ENCODE data around the gene DLG1. TPM values are rescaled to one million over a fixed set of nuclear protein-coding genes. Genes with fewer than 3 reads are reported as not detected.
"Not testable (repeated sequence)": the region's sequence is repeated elsewhere in the genome, so short reads cannot be mapped to it uniquely, and the experiment has no call there.

DLG1 gene
- polyA plus RNA-seq, 4 donors: 73.5 to 98.8 (median 94.4) TPM

- DNase-seq (ENCODE audit: low read depth in 4 of 4, low spot score in 3 of 4): no peak
These were observed 80.2 kb downstream of the DLG1 start for GRCh38 chr3:197218210-197218609.

- DNase-seq (ENCODE audit: low read depth in 4 of 4, low spot score in 3 of 4): no peak
These were observed 81.5 kb downstream of the DLG1 start for GRCh38 chr3:197216914-197217313.

GRCh38 chr3:197216169-197216860 lies 82.1 kb downstream of the DLG1 start:
- DNase-seq (ENCODE audit: low read depth in 4 of 4, low spot score in 3 of 4): no peak

- no peak for DNase-seq (ENCODE audit: low read depth in 4 of 4, low spot score in 3 of 4)
These were observed 86.1 kb downstream of the DLG1 start for GRCh38 chr3:197212290-197212689.

- not testable (repeated sequence) for DNase-seq (ENCODE audit: low read depth in 4 of 4, low spot score in 3 of 4)
These were observed 86.7 kb downstream of the DLG1 start for GRCh38 chr3:197211698-197212097.

GRCh38 chr3:197209366-197210260 lies 88.8 kb downstream of the DLG1 start:
- no peak for DNase-seq (ENCODE audit: low read depth in 4 of 4, low spot score in 3 of 4)

GRCh38 chr3:197206913-197207312 lies 91.5 kb downstream of the DLG1 start:
- DNase-seq (ENCODE audit: low read depth in 4 of 4, low spot score in 3 of 4): no peak

- no peak for DNase-seq (ENCODE audit: low read depth in 4 of 4, low spot score in 3 of 4)
These were observed 92.7 kb downstream of the DLG1 start for GRCh38 chr3:197205675-197206074.

- DNase-seq (ENCODE audit: low read depth in 4 of 4, low spot score in 3 of 4): no peak
These were observed 93.1 kb downstream of the DLG1 start for GRCh38 chr3:197205265-197205664.

GRCh38 chr3:197204736-197205135 lies 93.7 kb downstream of the DLG1 start:
- DNase-seq (ENCODE audit: low read depth in 4 of 4, low spot score in 3 of 4): no peak

- no peak for DNase-seq (ENCODE audit: low read depth in 4 of 4, low spot score in 3 of 4)
These were observed 94.7 kb downstream of the DLG1 start for GRCh38 chr3:197203714-197204146.

GRCh38 chr3:197202694-197203093 lies 95.7 kb downstream of the DLG1 start:
- DNase-seq (ENCODE audit: low read depth in 4 of 4, low spot score in 3 of 4): no peak

- no peak for DNase-seq (ENCODE audit: low read depth in 4 of 4, low spot score in 3 of 4)
These were observed 96.5 kb downstream of the DLG1 start for GRCh38 chr3:197201791-197202452.

- DNase-seq (ENCODE audit: low read depth in 4 of 4, low spot score in 3 of 4): not testable (repeated sequence)
These were observed 97.6 kb downstream of the DLG1 start for GRCh38 chr3:197200856-197201255.

- DNase-seq (ENCODE audit: low read depth in 4 of 4, low spot score in 3 of 4): no peak
These were observed 101.1 kb downstream of the DLG1 start for GRCh38 chr3:197197334-197197733.

- DNase-seq (ENCODE audit: low read depth in 4 of 4, low spot score in 3 of 4): no peak
These were observed 102.2 kb downstream of the DLG1 start for GRCh38 chr3:197196192-197196591.

GRCh38 chr3:197195326-197195725 lies 103.1 kb downstream of the DLG1 start:
- no peak for DNase-seq (ENCODE audit: low read depth in 4 of 4, low spot score in 3 of 4)

- DNase-seq (ENCODE audit: low read depth in 4 of 4, low spot score in 3 of 4): not testable (repeated sequence)
These were observed 104.7 kb downstream of the DLG1 start for GRCh38 chr3:197193759-197194158.

GRCh38 chr3:197191897-197192296 lies 106.5 kb downstream of the DLG1 start:
- no peak for DNase-seq (ENCODE audit: low read depth in 4 of 4, low spot score in 3 of 4)

- DNase-seq (ENCODE audit: low read depth in 4 of 4, low spot score in 3 of 4): no peak
These were observed 108.8 kb downstream of the DLG1 start for GRCh38 chr3:197189623-197190022.

- no peak for DNase-seq (ENCODE audit: low read depth in 4 of 4, low spot score in 3 of 4)
These were observed 109.4 kb downstream of the DLG1 start for GRCh38 chr3:197188963-197189362.
